ENCODE measurements around the gene NFKBIE.

NFKBIE gene

DNA sequence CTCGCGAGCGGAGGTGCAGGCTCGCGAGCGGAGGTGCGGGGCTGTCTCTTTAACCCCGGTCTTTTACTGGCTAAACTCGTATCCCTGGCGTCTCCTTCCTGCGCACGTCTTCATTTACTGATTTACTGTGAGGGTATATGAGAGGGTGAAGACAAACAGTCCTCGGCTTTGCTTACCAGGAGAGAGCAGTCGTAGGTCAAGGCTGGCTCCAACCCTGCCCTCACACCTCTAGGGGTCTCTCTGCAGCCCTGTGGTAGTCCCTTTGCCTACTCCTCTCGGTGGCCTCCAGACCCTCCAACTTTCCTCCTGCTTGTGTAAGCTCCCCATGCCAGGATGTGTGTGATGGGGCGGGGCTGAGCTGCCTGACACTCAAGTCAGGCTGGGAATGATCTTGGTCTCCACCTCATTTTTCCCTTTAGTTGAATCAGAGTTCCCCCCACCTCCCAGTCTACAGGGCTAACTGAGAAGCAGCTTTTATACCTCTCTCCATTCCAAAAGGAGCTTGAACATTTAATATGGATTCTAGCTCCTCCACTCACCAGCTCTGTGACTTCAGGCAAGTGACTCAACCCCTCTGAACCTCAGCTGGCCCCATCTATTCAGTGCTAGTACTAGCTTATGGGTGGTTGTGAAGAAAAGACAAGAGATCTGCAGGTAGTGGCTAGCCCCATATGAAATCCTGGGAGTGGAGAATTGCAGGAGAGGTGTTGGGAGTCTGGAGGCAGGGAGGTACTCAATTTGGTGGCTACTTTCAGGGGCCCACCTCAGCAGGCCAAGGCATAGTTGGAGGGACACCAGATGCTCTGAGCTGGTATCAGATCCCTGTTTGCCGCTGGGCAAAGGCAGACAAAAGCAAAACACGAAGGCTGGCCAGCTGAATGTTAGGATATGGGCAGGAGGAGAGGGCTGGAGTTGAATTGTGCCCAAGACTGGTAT, 41.1 kb downstream of the NFKBIE start:
- peak; percentile 54 for DNase-seq

DNA sequence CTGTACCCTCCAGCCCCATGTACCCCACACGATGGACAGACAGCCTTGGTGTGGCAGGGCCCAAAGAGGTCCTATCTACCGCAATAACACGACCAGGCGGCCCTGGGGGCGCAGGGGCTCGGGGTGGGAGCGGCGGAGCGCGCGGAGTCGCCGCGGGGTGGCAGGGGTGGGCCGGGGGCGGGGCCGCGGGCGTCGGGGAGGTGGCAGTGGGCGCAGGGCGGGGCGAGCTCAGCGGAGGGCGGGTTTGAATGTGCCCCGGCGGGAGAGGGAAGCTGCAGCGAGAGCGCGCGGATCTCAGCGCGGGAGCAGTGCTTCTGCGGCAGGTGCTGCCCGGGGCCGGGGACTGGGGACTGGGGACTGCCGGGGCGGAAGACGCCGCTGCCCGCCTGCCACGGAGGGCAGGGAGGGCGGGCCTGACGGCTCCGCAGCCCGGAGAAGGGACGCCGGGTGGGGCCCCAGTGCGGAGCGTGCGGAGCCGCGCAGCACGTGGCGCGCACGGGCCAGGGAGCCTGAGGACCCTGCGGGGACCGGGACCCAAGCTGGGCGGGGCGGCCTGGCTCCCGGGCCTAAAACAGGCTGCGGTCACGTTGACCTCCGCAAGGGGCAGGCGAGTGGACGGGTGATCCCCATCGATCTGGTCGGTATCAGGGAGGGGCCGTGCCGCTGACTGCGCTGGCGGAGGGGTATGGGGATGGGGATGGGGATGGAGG, 41.9 kb downstream of the NFKBIE start, which contains the start of gene SLC29A1:
TSS of gene SLC29A1 (plus strand) at position 277 of the 710 bp plus-strand sequence. CDS start 3,719 bp downstream, outside the sequence.
- peak; percentile 69 for DNase-seq

DNA sequence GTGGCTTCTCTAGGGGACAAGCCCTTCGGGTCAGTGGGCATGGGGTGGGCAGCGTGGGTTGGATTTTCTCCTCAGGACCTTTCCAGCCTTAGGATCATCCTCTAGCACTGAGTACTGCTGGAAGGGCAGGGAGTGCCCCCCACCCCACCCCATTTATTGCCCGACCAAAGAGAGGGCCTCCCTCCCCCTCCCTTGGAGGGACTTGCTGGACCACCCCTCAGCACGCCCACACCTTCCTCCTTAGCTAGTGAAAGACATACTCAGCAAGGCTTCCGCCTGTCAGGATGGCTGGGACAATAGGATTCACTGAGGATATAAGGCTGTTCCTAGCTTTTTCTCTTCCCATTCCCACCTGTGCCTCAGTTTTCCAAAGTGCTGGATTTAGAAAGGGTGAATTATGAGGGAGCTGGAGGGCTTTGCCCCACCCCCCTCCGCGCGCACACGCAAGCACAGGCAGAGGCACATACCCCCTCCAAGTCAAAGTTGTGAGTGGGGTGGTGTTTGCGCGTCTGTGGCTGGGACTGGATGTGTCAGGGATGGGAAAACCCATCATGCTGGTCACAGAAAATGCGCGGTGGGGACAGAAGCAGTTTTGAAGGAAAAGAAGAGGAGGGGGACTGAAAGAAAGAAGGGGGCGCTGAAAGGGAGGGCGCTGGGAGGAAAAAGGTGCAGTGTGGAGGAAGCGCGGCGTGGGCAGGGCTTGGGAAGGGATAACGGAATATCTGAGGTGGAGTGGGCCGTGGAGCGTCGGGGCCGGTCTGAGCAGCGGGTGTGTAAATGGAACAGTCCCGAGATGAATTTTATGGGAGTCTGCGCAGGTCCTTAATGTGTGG, 42.6 kb downstream of the NFKBIE start:
- peak; percentile 56 for DNase-seq

DNA sequence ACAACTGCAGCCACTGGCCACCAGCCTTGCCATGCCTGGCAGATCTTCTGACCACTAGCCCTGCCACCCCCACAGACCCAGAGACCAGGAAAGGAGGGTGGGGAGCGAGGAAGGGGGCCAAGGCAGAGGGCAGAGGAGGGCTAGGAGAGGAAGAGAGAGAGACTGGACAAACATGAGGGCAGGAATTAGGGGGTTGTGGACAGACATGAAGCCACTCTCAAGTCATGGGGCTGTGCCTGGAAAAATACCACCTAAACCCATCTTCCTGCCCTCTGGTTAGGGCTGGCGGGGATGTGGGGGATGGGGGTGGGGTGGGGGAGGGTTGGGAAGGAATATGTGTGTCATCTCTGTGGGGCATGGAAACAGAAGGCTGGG, 43.4 kb downstream of the NFKBIE start:
- no peak for DNase-seq

DNA sequence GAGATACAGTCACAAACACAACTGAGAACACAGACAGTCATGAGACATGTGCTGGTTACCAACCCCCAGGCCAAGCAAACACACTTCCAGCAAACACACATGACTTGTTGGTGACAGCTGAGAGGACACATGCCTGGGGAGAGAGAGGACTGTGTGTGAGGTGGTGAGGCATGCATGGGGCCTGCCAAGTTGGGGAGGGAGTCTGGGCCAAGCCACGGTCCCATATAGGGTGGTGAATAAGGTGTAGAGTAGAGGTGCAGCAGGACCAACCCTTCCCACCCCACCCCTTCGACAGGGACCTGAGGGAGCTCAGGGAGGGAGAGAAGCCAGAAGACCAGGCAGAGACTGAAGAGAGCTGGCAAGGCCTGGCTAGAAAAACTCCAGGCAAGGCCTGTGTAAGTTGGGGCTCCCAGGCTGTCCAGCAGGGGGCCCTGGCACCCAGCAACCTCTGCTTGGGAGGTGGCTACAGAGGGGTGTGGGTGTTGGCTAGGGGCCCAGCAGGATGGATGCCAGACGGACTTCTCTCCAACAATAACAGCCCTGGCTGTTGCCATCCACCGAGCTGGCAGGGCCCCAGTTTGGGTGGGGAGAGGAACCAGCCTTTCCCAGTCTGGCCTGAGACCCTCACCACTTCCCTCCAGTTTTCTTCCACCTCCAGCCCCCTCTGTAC, 43.9 kb downstream of the NFKBIE start:
- DNase-seq = peak; percentile 53

DNA sequence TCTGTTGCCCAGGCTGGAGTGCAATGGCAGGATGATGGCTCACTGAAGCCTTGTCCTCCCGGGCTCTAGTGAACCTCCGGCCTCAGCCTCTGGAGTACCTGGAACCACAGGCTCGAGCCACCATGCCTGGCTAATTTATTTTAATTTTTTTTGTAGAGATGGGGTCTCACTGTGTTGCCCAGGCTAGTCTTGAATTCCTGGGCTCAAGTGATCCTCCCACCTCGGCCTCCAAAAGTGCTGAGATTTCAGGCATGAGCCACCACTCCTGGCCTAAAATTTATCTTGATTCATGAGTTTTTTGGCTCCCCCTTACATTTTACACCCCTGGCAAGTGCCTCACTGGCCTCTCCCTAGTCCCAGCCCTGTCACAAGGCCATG, 44.4 kb downstream of the NFKBIE start:
- DNase-seq = no peak

DNA sequence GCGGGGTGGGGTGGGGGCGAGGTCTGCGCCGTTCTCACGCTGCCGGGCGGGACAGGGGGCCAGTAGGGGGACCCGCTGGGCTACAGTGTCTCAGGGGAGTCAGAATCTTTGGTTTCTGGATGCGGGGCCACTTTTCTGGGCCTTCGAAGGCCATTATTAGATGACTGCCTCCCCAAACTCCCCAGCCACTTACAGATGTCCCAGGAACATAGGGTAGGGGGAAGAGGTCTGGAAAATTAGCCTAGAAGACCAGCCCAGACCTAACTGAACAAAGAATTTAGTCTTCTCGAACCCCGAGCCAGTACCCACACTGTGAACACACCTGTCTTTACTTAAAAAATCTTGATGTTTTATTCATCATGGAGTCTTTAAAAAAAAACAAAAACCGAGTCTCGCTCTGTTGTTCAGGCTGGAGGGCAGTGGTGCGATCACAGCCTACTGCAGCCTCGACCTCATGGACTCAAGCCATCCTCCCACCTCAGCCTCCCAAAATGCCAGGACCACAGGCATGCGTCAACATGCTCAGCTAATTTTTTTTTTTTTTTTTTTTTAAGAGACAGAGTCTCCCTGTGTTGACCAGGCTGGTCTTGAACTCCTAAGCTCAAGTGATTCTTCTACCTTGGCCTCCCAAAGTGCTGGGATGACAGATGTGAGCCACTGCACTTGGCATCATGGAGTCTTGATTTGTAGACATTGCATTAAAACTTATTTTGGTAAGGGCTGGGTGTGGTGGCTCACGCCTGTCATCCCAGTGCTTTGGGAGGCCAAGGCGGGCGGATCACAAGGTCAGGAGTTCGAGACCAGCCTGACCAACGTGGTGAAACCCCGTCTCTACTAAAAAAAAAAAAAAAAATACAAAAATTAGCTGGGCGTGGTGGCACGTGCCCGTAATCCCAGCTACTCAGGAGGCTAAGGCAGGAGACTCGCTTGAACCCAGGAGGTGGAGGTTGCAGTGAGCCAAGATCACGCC, 45.3 kb downstream of the NFKBIE start:
- DNase-seq = no peak

DNA sequence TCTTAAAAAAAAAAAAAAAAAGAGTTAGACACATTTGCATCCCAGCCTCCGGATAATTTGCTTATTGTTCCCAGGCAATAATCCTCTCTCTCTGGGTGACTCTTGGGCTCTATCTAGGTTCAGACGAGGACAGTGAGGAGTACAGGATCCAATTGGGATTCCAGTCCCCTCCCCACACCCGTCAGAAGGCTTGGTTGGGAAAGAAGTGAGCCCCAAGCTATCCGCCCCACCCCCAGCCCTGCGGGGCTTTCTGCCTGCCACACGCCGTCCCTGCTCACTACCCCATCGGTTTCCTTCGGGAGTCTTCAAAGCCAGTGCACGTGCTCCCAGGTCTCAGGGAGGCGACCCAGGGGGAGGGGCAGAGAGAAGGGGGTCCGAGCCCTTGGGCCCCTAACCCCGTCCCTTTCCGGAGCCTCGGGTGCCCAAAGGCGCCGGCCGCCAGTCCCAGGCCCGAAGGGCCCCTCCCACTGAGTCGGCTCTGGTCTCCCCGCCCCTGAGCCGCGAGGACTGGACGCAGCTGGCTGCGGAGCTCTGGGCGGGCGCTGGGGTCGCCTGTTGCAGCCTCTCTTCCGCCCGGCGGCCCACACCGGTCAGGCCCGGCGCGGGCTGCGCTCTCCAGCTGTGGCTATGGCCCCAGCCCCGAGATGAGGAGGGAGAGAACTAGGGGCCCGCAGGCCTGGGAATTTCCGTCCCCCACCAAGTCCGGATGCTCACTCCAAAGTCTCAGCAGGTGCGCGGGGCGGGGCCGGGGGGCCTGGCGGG, 46.1 kb downstream of the NFKBIE start:
- DNase-seq = peak; percentile 65

DNA sequence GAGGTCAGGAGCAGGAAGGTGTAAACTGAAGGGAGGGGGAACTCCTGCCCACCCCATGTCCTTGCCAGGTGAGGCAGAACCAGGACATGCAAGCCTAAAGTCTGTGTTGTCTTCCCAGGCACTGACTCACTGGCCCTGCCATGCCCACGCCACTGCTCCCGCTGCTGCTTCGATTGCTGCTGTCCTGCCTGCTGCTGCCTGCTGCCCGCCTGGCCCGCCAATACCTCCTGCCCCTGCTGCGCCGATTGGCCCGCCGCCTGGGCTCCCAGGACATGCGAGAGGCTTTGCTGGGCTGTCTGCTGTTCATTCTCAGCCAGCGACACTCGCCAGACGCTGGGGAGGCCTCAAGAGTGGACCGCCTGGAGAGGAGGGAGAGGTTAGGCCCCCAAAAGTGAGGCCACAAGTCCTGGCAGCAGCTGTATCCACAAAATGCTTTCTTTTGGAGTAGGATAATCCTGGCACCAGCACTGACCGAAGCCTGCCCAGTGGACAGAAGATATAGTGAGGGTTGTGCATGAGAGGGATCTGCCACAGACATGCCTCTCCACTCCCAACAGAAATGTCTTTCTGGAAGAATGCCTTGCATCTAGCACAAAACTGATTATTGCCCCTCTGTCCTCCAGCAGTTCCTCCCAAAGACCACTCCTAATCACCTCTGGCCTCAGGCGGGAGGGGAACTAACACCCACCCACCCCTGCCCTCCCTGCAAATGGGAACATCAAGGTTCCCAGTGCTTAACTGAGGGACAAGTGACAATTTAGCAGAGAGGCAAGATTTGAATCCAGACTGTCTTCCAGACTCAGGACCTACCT, 47.8 kb downstream of the NFKBIE start:
- no peak for DNase-seq

DNA sequence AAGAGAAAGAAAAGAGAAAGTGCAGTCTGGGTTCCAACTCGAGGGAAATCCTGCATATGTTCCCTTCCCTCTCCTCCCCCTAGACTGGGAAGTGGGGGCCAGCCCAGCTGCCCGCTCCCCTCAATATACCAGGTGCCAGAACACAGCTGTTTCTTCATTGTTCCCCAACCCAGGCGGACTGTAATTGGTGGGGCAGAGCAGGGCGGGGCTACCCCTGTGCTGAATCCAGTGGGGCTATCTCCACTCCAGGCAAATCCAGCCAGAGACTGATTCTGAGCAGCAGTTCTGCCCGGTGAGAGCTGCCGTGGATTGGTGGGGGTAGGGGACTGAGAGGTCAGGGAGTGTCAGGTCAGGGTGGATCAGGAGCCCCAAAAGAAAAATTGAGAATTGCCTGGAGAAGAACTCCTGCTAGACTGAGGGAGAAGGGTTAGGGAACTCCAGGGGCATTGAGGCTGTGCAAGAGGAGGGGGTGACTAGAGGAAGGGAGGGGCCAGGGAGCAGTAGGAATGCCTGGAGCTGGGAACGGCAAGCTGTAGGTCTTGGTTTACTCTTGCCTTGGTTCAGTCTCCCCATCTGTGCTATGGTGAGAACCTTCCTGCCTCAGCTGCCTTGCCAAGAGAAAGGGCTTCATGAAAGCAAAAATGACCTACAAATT, 48.5 kb downstream of the NFKBIE start, which contains the start of gene MYMX:
TSS of gene MYMX (plus strand) at position 250 of the 655 bp plus-strand sequence. CDS start 546 bp downstream, outside the sequence.
- no peak for DNase-seq

DNA sequence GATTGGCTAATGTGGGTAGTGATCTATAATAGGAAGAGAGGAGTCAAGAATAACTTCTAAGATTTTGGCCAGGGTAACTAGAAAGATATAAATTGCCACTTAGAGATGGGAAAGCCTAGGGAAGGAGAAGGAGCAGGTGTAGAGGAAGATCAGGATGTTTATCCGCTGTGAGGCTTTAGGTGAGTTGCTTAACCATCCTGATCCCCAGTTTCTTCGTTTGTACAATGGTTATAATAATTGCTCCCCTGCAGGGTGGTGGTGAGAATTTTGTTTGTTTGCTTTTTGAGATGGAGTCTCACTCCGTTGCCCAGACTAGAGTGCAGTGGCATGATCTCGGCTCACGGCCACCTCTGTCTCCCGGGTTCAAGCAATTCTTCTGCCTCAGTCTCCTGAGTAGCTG, 51.0 kb downstream of the NFKBIE start:
- no peak for DNase-seq

DNA sequence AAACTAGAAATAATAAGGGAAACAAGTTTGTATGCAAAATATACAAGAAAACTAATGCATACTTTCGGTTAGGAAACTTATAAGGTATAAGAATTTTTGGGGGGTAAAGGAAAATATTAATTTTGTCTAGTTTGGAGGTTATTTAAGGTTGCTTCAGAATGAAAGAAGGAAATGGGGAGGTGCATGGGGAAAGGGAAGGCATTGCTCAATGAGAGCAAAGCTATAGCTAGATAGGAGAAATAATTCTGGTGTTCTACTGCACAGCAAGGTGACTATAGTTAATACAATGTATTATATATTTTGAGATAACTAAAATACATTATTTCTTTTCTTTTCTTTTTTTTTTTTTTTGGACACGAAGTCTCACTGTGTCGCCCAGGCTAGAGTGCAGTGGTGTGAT, 54.1 kb downstream of the NFKBIE start:
- DNase-seq = no peak
